RPMI7951 (cell line): Measurements from ENCODE around the gene FAXDC2. TPM values are rescaled to one million over a fixed set of nuclear protein-coding genes. Genes with fewer than 3 reads are reported as not detected.
A peak's percentile ranks its signal among the peaks of the same experiment; 100 is the strongest.

ENCODE experiments used
- DNase-seq: peaks from one replicate; pipeline ENCODE4 v3.0.0-alpha.2; 2012; ENCODE audit warnings: low read depth
- total RNA-seq: library from RNA; depleted of rRNA; stranded (reverse); fragments of >200 nt; shearing (Covaris generic); gene quantifications from 2 replicates; pipeline ENCODE4 v1.2.3, GENCODE V29; 2014

Gene FAXDC2
- total RNA-seq, 1 experiment from 2014 or later: 6.4 TPM

GRCh38 chr5:154797762-154798161, 52.6 kb downstream of the FAXDC2 start:
- DNase-seq: no peak

GRCh38 chr5:154795235-154795596, 55.2 kb downstream of the FAXDC2 start:
- DNase-seq: no peak

GRCh38 chr5:154794525-154795234, 55.7 kb downstream of the FAXDC2 start:
- no peak for DNase-seq

- no peak for DNase-seq
Measured at GRCh38 chr5:154793599-154794524, 56.5 kb downstream of the FAXDC2 start.

GRCh38 chr5:154791535-154791934, 58.9 kb downstream of the FAXDC2 start:
- no peak for DNase-seq

- no peak for DNase-seq
Measured at GRCh38 chr5:154788212-154788611, 62.2 kb downstream of the FAXDC2 start.

GRCh38 chr5:154786414-154786813, 64.0 kb downstream of the FAXDC2 start:
- DNase-seq: no peak

GRCh38 chr5:154784856-154785255, 65.5 kb downstream of the FAXDC2 start:
- DNase-seq: peak; percentile 7

GRCh38 chr5:154783774-154784460, 66.5 kb downstream of the FAXDC2 start:
- DNase-seq: peak; percentile 11

- DNase-seq: no peak
Measured at GRCh38 chr5:154782812-154783592, 67.4 kb downstream of the FAXDC2 start.

GRCh38 chr5:154782326-154782725, 68.1 kb downstream of the FAXDC2 start:
- no peak for DNase-seq

GRCh38 chr5:154780128-154780527, 70.3 kb downstream of the FAXDC2 start:
- DNase-seq: no peak

- DNase-seq: peak; percentile 85
Measured at GRCh38 chr5:154779105-154779504, 71.3 kb downstream of the FAXDC2 start.

- DNase-seq: peak; percentile 26
Measured at GRCh38 chr5:154778534-154778933, 71.9 kb downstream of the FAXDC2 start.

- no peak for DNase-seq
Measured at GRCh38 chr5:154776167-154776566, 74.2 kb downstream of the FAXDC2 start.

GRCh38 chr5:154773326-154773725, 77.1 kb downstream of the FAXDC2 start:
- no peak for DNase-seq

GRCh38 chr5:154771383-154771901, 79.0 kb downstream of the FAXDC2 start:
- DNase-seq: peak; percentile 84

- no peak for DNase-seq
Measured at GRCh38 chr5:154770111-154770510, 80.3 kb downstream of the FAXDC2 start.
